Mesenteric fat pad (tissue), 1 donor: ENCODE measurements around the gene SYNE3. TPM values are rescaled to one million over a fixed set of nuclear protein-coding genes. Genes with fewer than 3 reads are reported as not detected.

Experiments
- DNase-seq: peaks from one replicate; pipeline ENCODE4 v3.0.0-alpha.2; 2020; ENCODE audit warnings: low spot score
- total RNA-seq: library from RNA; stranded (reverse); fragmentation: NEBNext Ultra II Directional; extraction: Animal tissue kit (Norgen Biotek cat#: 25700); gene quantifications from one replicate; pipeline ENCODE4 v1.2.1, GENCODE V29; 2021
- donor health status: DM: yes; HTN: yes; CAD: no.

Gene SYNE3
- total RNA-seq, 1 donor from 2014 or later, result 179 TPM

GRCh38 chr14:95477411-95478269 lies 38.8 kb downstream of the SYNE3 start:
- no peak for DNase-seq

- no peak for DNase-seq
Measured at GRCh38 chr14:95476747-95477146, 39.7 kb downstream of the SYNE3 start.

- no peak for DNase-seq
Measured at GRCh38 chr14:95475540-95476240, 40.8 kb downstream of the SYNE3 start.

- no peak for DNase-seq
Measured at GRCh38 chr14:95474941-95475340, 41.5 kb downstream of the SYNE3 start.

GRCh38 chr14:95474486-95474885 lies 42.0 kb downstream of the SYNE3 start:
- DNase-seq, result no peak

- DNase-seq, result no peak
Measured at GRCh38 chr14:95472819-95473251, 43.6 kb downstream of the SYNE3 start.

- no peak for DNase-seq
Measured at GRCh38 chr14:95471476-95471875, 45.0 kb downstream of the SYNE3 start.

GRCh38 chr14:95471016-95471415 lies 45.4 kb downstream of the SYNE3 start:
- no peak for DNase-seq

- no peak for DNase-seq
Measured at GRCh38 chr14:95469134-95469481, 47.3 kb downstream of the SYNE3 start.

- no peak for DNase-seq
Measured at GRCh38 chr14:95468448-95469133, 47.9 kb downstream of the SYNE3 start.

GRCh38 chr14:95467657-95468056 lies 48.8 kb downstream of the SYNE3 start:
- DNase-seq, result no peak

- DNase-seq, result no peak
Measured at GRCh38 chr14:95467232-95467631, 49.2 kb downstream of the SYNE3 start.

Other genes with a start within 250 kb of the SYNE3 start
- 47.4 TPM for gene CLMN, start 196.7 kb downstream of the SYNE3 start, total RNA-seq
- 34.2 TPM for gene GLRX5, start 18.4 kb upstream of the SYNE3 start, total RNA-seq
- gene TCL1B, start 169.8 kb upstream of the SYNE3 start, total RNA-seq, result not detected
- gene TCL1A, start 197.5 kb upstream of the SYNE3 start, total RNA-seq, result not detected